ENCODE measurements around the gene CHST13.

CHST13 gene

GRCh38 chr3:126487151-126487771 lies 36.7 kb upstream of the CHST13 start:
- in situ Hi-C loops (cut with HindIII; ENCODE audit: low sequenced_read_pairs) = no loop called here

GRCh38 chr3:126488185-126488584 lies 35.8 kb upstream of the CHST13 start:
- in situ Hi-C loops (cut with HindIII; ENCODE audit: low sequenced_read_pairs) = no loop called here

- in situ Hi-C loops (cut with HindIII; ENCODE audit: low sequenced_read_pairs) = no loop called here
Observed at GRCh38 chr3:126488886-126489569, 34.9 kb upstream of the CHST13 start.

GRCh38 chr3:126490619-126491018 lies 33.3 kb upstream of the CHST13 start:
- in situ Hi-C loops (cut with HindIII; ENCODE audit: low sequenced_read_pairs) = no loop called here

- in situ Hi-C loops (cut with HindIII; ENCODE audit: low sequenced_read_pairs) = no loop called here
Observed at GRCh38 chr3:126491221-126492013, 32.5 kb upstream of the CHST13 start.

GRCh38 chr3:126493051-126493450 lies 30.9 kb upstream of the CHST13 start:
- in situ Hi-C loops (cut with HindIII; ENCODE audit: low sequenced_read_pairs) = no loop called here

- in situ Hi-C loops (cut with HindIII; ENCODE audit: low sequenced_read_pairs) = no loop called here
Observed at GRCh38 chr3:126493739-126494138, 30.2 kb upstream of the CHST13 start.

- in situ Hi-C loops (cut with HindIII; ENCODE audit: low sequenced_read_pairs) = no loop called here
Observed at GRCh38 chr3:126494204-126494969, 29.6 kb upstream of the CHST13 start.

GRCh38 chr3:126494970-126495230 lies 29.1 kb upstream of the CHST13 start:
- in situ Hi-C loops (cut with HindIII; ENCODE audit: low sequenced_read_pairs) = loop anchor here (5.0 kb wide), 1 partner anchor 33 kb away; no protein-coding TSS in a partner anchor

- in situ Hi-C loops (cut with HindIII; ENCODE audit: low sequenced_read_pairs) = loop anchor here (5.0 kb wide), 1 partner anchor 33 kb away; no protein-coding TSS in a partner anchor
Observed at GRCh38 chr3:126495786-126496185, 28.2 kb upstream of the CHST13 start.

GRCh38 chr3:126496894-126497850 lies 26.8 kb upstream of the CHST13 start:
- in situ Hi-C loops (cut with HindIII; ENCODE audit: low sequenced_read_pairs) = loop anchor here (5.0 kb wide), 1 partner anchor 35 kb away; no protein-coding TSS in a partner anchor

- in situ Hi-C loops (cut with HindIII; ENCODE audit: low sequenced_read_pairs) = loop anchor here (5.0 kb wide), 1 partner anchor 36 kb away; no protein-coding TSS in a partner anchor
Observed at GRCh38 chr3:126497956-126498355, 26.0 kb upstream of the CHST13 start.

GRCh38 chr3:126498461-126498860 lies 25.5 kb upstream of the CHST13 start:
- in situ Hi-C loops (cut with HindIII; ENCODE audit: low sequenced_read_pairs) = loop anchor here (5.0 kb wide), 1 partner anchor 36 kb away; no protein-coding TSS in a partner anchor

GRCh38 chr3:126498929-126499328 lies 25.0 kb upstream of the CHST13 start:
- in situ Hi-C loops (cut with HindIII; ENCODE audit: low sequenced_read_pairs) = loop anchor here (5.0 kb wide), 1 partner anchor 37 kb away; no protein-coding TSS in a partner anchor

- in situ Hi-C loops (cut with HindIII; ENCODE audit: low sequenced_read_pairs) = loop anchor here (5.0 kb wide), 1 partner anchor 37 kb away; no protein-coding TSS in a partner anchor
Observed at GRCh38 chr3:126499401-126499800, 24.6 kb upstream of the CHST13 start.

- in situ Hi-C loops (cut with HindIII; ENCODE audit: low sequenced_read_pairs) = no loop called here
Observed at GRCh38 chr3:126500016-126500415, 23.9 kb upstream of the CHST13 start.

- in situ Hi-C loops (cut with HindIII; ENCODE audit: low sequenced_read_pairs) = no loop called here
Observed at GRCh38 chr3:126501054-126501453, 22.9 kb upstream of the CHST13 start.

GRCh38 chr3:126501736-126502135 lies 22.2 kb upstream of the CHST13 start:
- in situ Hi-C loops (cut with HindIII; ENCODE audit: low sequenced_read_pairs) = no loop called here

- in situ Hi-C loops (cut with HindIII; ENCODE audit: low sequenced_read_pairs) = no loop called here
Observed at GRCh38 chr3:126502656-126503055, 21.3 kb upstream of the CHST13 start.

GRCh38 chr3:126503701-126504100 lies 20.3 kb upstream of the CHST13 start:
- in situ Hi-C loops (cut with HindIII; ENCODE audit: low sequenced_read_pairs) = no loop called here
